Activated T-cell treated with anti-CD3 and anti-CD28 coated beads, Interleukin-2, amount 50 U/mL, for 72 hours (primary cell): ENCODE data around the gene SAPCD2. TPM values are rescaled to one million over a fixed set of nuclear protein-coding genes. Genes with fewer than 3 reads are reported as not detected.
A peak's percentile ranks its signal among the peaks of the same experiment; 100 is the strongest.

ENCODE experiments used
- ATAC-seq, 2 donors: fragments of 150-1000 bp; cut with Tn5 transposase; replicated peaks in 1 of 2; 2 replicates each; pipeline ENCODE4 v1.10.0; 2021; ENCODE audit warnings: moderate library complexity in 2 of 2, mild to moderate bottlenecking in 1 of 2
- DNase-seq, 2 donors: peaks; one replicate each; pipeline ENCODE4 v3.0.0; 2021 to 2022; ENCODE audit warnings: mixed read lengths in 1 of 2
- H3K27ac Mint-ChIP-seq: one replicate; pipeline ENCODE4 v1.8.0; 2022; ENCODE audit warnings: mild to moderate bottlenecking, moderate library complexity, mixed read lengths
- H3K27me3 Mint-ChIP-seq: one replicate; pipeline ENCODE4 v1.8.0; 2022; ENCODE audit warnings: low read depth, mixed read lengths
- H3K36me3 Mint-ChIP-seq, 2 donors: one replicate each; pipeline ENCODE4 v1.8.0; 2022; ENCODE audit warnings: mixed read lengths in 2 of 2, mild to moderate bottlenecking in 1 of 2; ENCODE audit not compliant: insufficient read depth in 2 of 2
- H3K4me1 Mint-ChIP-seq: one replicate; pipeline ENCODE4 v1.8.0; 2022; ENCODE audit warnings: low read depth, mixed read lengths
- H3K4me3 Mint-ChIP-seq, 2 donors: one replicate each; pipeline ENCODE4 v1.8.0; 2022; ENCODE audit warnings: mild to moderate bottlenecking in 2 of 2, mixed read lengths in 2 of 2, moderate library complexity in 2 of 2
- H3K9me3 Mint-ChIP-seq, 2 donors: one replicate each; pipeline ENCODE4 v1.8.0; 2022; ENCODE audit warnings: mixed read lengths in 2 of 2
- total RNA-seq, 2 donors: library from RNA; stranded (reverse); gene quantifications; one replicate each; pipeline ENCODE4 v1.2.3, GENCODE V29; 2022

The SAPCD2 gene
- total RNA-seq, 2 donors from 2014 or later = 6.6 to 8.4 TPM

DNA sequence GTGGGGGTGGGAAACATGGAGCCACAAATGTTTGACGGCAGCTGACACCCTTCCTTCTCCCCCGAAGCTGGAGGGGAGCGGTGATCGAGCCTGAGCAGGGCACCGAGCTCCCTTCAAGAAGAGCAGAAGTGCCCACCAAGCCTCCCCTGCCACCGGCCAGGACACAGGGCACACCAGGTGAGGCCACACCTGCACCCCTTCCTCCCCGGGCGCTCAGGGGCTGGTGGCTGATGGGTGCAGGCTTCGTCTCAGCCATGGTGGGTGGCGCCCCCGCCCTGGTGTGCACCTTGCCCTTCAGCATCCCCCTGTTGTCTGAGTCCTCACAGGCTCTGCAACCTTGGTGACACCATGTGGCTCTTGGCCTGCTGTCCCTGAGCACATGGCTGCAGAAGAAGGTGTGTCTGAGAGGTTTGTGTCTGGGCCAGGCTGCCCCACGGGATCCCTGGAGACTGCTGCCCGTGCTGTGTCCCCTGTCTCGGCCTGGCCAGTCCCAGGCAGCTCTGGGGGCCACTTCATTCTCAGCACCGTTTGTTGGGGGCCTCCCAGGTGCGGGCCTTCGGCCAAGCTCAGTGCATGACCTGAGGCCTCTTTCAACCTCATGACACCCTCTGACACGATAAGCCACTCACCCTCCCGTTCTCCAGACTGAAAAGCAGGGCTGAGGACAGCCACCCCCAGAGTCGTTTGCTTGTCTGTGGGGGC, 27.6 kb upstream of the SAPCD2 start:
- Mint-ChIP-seq H3K4me3 (no peak overlapping the region), H3K27me3 (no peaks in the 10 kb centered on the region), H3K9me3 (no peaks in the 10 kb centered on the region), H3K36me3 (peaks cover 0 to 19% of the 10 kb centered on the region in 2 donors), H3K4me1 (peaks cover 25% of the 10 kb centered on the region), H3K27ac (no peak overlapping the region)
- ATAC-seq (no peak), DNase-seq (no peak)

DNA sequence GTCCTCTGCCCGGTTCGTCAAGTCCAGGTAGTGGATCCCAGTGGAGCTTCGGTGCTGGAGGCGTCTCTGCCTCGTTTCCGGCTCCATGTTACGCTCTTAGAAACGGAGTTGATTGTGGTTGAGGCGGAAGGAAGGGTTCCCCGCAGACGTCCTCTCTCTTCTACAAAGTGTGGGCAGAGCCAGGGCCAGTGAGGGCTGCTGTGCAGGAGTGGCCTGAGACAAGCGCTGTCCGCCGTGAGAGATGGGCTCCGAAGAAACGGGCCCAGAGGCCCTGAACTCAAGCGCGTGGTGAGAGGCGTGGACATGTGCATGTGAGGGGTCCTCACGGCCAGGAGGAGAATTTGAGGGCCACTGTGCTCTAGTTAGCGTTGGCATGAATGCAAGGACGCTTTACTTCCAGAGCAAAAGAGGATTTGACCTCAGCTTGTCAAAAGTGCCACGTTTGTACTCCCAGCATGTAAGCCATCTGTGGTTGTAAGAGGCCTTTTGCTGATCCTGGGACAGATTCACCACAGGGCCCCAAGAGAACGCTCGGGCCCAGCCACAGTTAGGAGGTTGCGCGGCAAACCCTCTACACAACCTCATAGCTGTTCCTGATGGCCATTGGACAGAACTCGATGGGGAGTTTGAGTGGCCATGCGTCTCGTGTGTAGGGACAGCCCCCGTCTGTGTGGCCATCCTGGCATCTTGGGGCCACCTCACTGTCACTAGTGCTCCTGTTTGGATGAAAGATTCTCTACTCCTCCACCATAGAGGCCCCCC, 26.6 kb upstream of the SAPCD2 start:
- H3K27me3 Mint-ChIP-seq = no peaks in the 10 kb centered on the region
- no peaks in the 10 kb centered on the region for H3K9me3 Mint-ChIP-seq
- no peak overlapping the region for H3K27ac Mint-ChIP-seq
- H3K4me3 Mint-ChIP-seq = peak overlapping the region; percentile 77 to 85
- H3K36me3 Mint-ChIP-seq = peaks cover 0 to 19% of the 10 kb centered on the region in 2 donors
- ATAC-seq (no peak), DNase-seq (no peak)
- peaks cover 25% of the 10 kb centered on the region for H3K4me1 Mint-ChIP-seq

GRCh38 chr9:137095664-137096517, 25.5 kb upstream of the SAPCD2 start:
- peak; percentile 97 to 98 for ATAC-seq
- peaks cover 0 to 19% of the 10 kb centered on the region in 2 donors for H3K36me3 Mint-ChIP-seq

GRCh38 chr9:137089232-137089947, 19.0 kb upstream of the SAPCD2 start:
- H3K36me3 Mint-ChIP-seq = peaks cover 0 to 2% of the 10 kb centered on the region in 2 donors
- H3K4me3 Mint-ChIP-seq = no peak overlapping the region
- peaks cover 35% of the 10 kb centered on the region for H3K4me1 Mint-ChIP-seq
- DNase-seq (no peak), ATAC-seq (no peak)
- H3K27me3 Mint-ChIP-seq = no peaks in the 10 kb centered on the region
- no peaks in the 10 kb centered on the region for H3K9me3 Mint-ChIP-seq
- peak overlapping the region; percentile 51 for H3K27ac Mint-ChIP-seq

More at GRCh38 chr9:137095664-137096517, 25.5 kb upstream of the SAPCD2 start:
- Mint-ChIP-seq H3K4me3 (peak overlapping the region; percentile 77 to 85), H3K27ac (peak overlapping the region; percentile 64), H3K27me3 (no peaks in the 10 kb centered on the region), H3K9me3 (no peaks in the 10 kb centered on the region), H3K4me1 (peaks cover 25% of the 10 kb centered on the region)
- peak; percentile 88 to 93 for DNase-seq

DNA sequence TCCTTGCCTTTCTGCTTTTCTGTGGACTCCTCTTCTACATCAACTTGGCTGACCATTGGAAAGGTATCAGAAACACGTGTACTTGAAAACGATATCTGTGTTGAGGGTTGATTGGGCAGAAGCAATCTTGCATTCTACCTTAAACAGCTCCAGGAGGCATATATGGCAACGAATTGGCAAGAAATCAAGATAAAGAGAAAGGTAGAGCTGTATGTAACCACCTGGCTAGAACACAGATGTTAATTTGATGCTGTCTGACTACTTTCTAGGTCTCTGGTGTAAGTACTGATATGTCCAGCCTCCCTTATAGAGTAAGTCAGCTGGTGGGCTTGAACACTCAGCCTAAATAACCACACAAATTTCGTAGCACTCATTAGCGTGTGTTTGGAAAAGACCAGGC, 17.8 kb upstream of the SAPCD2 start:
- ATAC-seq = no peak

GRCh38 chr9:137087409-137087925, 17.1 kb upstream of the SAPCD2 start:
- no peaks in the 10 kb centered on the region for H3K27me3 Mint-ChIP-seq
- peak overlapping the region; percentile 12 for H3K27ac Mint-ChIP-seq
- ATAC-seq (peak in 1 of 2 donors; percentile 1), DNase-seq (no peak)
- no peaks in the 10 kb centered on the region for H3K36me3 Mint-ChIP-seq
- peak overlapping the region; percentile 67 to 92 for H3K4me3 Mint-ChIP-seq
- peaks cover 40% of the 10 kb centered on the region for H3K4me1 Mint-ChIP-seq
- no peaks in the 10 kb centered on the region for H3K9me3 Mint-ChIP-seq

More for the DNA sequence above, 17.8 kb upstream of the SAPCD2 start:
- DNase-seq = no peak
- no peaks in the 10 kb centered on the region for H3K9me3 Mint-ChIP-seq
- peaks cover 39% of the 10 kb centered on the region for H3K4me1 Mint-ChIP-seq
- H3K4me3 Mint-ChIP-seq = peak overlapping the region; percentile 67 to 92
- H3K27ac Mint-ChIP-seq = peak overlapping the region; percentile 12
- no peaks in the 10 kb centered on the region for H3K36me3 Mint-ChIP-seq
- H3K27me3 Mint-ChIP-seq = no peaks in the 10 kb centered on the region

DNA sequence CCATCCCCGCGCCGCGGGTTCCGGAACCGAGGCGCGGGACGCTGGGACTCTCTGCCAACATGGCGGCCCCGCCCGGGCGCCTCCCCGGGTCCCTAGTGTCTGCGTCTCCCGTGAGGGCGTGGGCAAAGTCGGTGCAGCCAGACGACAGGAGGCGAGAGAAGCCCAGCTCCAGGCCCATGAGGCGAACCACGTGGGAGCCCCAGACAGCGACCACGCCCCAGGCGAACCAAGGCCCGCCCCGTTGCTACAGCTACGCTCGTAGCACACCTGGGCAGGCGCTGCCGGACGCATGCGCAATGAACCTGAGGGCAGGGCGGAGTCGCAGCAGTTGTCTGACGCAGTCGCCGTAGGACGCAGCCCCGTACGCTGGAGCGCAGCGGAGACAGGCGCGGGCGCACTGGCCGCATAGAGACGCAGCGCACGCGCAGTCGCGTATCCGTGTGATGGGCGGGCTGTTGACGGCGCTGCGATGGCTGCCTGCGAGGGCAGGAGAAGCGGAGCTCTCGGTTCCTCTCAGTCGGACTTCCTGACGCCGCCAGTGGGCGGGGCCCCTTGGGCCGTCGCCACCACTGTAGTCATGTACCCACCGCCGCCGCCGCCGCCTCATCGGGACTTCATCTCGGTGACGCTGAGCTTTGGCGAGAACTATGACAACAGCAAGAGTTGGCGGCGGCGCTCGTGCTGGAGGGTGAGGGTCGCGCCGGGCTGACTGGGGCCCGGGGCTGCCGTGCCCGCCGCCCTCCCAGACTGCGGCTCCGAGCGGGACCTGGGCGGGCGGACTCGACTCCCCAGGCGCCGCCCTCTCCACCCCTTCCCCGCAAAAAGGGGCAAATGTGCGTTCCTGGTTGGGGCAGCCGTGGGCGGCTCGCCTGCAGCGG, 16.4 kb upstream of the SAPCD2 start, which contains the start of gene MAN1B1:
TSS of gene MAN1B1 (plus strand) at position 455 of the 878 bp plus-strand sequence. CDS start at position 470, 15 bp downstream.
- peak; percentile 83 to 89 for ATAC-seq
- H3K4me3 Mint-ChIP-seq = peak within 1 kb of the TSS; percentile 79 to 93
- peak; percentile 99 to 100 for DNase-seq
- H3K36me3 Mint-ChIP-seq = no peaks in the 10 kb centered on the region
- H3K27me3 Mint-ChIP-seq = no peaks in the 10 kb centered on the region
- peaks cover 40% of the 10 kb centered on the region for H3K4me1 Mint-ChIP-seq
- H3K27ac Mint-ChIP-seq = peak within 1 kb of the TSS; percentile 96
- H3K9me3 Mint-ChIP-seq = no peaks in the 10 kb centered on the region

- Mint-ChIP-seq H3K9me3 (no peaks in the 10 kb centered on the region), H3K4me3 (peak overlapping the region; percentile 79 to 93), H3K27ac (peak overlapping the region; percentile 96), H3K4me1 (peaks cover 40% of the 10 kb centered on the region), H3K27me3 (no peaks in the 10 kb centered on the region), H3K36me3 (no peaks in the 10 kb centered on the region)
- ATAC-seq = peak; percentile 0 to 4
- DNase-seq = peak; percentile 50 to 58
Measured at GRCh38 chr9:137085920-137086530, 15.7 kb upstream of the SAPCD2 start.

GRCh38 chr9:137084526-137084925, 14.2 kb upstream of the SAPCD2 start:
- Mint-ChIP-seq H3K9me3 (no peaks in the 10 kb centered on the region), H3K36me3 (no peaks in the 10 kb centered on the region), H3K4me3 (peak overlapping the region in 1 of 2 donors; percentile 37), H3K27me3 (no peaks in the 10 kb centered on the region), H3K27ac (no peak overlapping the region), H3K4me1 (peaks cover 40% of the 10 kb centered on the region)
- no peak for ATAC-seq
- no peak for DNase-seq

GRCh38 chr9:137083394-137084004, 13.1 kb upstream of the SAPCD2 start:
- ATAC-seq (peak; percentile 5 to 12), DNase-seq (peak; percentile 59 to 72)
- H3K4me1 Mint-ChIP-seq = peaks cover 38% of the 10 kb centered on the region
- H3K9me3 Mint-ChIP-seq = no peaks in the 10 kb centered on the region
- no peaks in the 10 kb centered on the region for H3K36me3 Mint-ChIP-seq
- H3K27ac Mint-ChIP-seq = no peak overlapping the region
- H3K27me3 Mint-ChIP-seq = no peaks in the 10 kb centered on the region
- peak overlapping the region in 1 of 2 donors; percentile 19 for H3K4me3 Mint-ChIP-seq

DNA sequence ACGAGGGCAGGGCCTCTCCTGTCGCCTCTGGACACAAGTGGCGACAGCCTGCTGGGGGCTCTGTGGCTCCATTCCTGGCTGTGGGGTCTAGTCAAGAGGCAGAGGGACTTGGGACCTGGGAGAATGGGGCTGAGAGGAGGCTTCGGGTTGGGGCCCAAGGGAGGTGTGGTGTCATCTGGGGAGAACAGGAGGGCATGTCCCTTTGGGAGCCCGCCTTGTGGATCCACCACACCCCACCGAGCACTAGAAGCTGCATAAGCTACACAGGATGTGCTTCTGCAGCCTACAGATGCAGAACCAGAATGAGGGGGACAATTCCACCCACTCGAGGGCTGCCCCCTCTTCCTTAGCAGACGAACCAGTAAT, 12.6 kb upstream of the SAPCD2 start:
- H3K27me3 Mint-ChIP-seq = no peaks in the 10 kb centered on the region
- no peak overlapping the region for H3K4me3 Mint-ChIP-seq
- no peak overlapping the region for H3K27ac Mint-ChIP-seq
- peaks cover 32% of the 10 kb centered on the region for H3K4me1 Mint-ChIP-seq
- H3K36me3 Mint-ChIP-seq = no peaks in the 10 kb centered on the region
- DNase-seq (no peak), ATAC-seq (no peak)
- H3K9me3 Mint-ChIP-seq = no peaks in the 10 kb centered on the region
